ENCODE results near the gene CRACR2B. TPM values are rescaled to one million over a fixed set of nuclear protein-coding genes. Genes with fewer than 3 reads are reported as not detected.

Gene CRACR2B
- total RNA-seq, 1 donor from 2014 or later: 2.6 TPM

DNA sequence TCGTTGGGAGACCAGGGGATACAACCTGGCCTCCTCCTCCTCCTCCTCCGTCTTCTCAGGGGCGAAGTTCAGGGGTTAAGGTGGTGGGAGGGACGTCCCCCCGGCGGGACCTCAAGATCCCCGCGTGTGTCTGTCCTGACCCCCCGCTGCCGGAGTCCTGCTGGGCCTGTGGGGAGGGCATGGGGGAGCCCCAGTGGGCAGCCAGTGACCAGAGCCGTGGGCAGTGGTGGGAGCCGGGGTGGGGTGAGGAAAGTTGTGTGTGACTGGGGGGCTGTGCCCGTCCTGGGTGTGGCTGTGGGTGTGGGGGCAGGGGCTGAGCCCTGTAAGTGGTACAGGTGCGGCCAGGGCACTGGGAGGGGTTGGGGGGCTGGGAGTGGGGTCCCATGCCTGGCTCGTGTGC, 25.0 kb downstream of the CRACR2B start:
- Histone ChIP-seq H2AFZ (ENCODE audit: low read depth, low read length) (no peak overlapping the region), H4K20me1 (ENCODE audit: insufficient read depth, low read length) (peaks cover 90% of the 10 kb centered on the region), H3K4me2 (ENCODE audit: low read length) (no peak overlapping the region), H3K4me3 (ENCODE audit: insufficient read depth, low read depth, low read length) (no peak overlapping the region), H3K27me3 (ENCODE audit: insufficient read depth, low read length) (no peaks in the 10 kb centered on the region), H3K9me3 (ENCODE audit: insufficient read depth, low read depth, low read length) (no peaks in the 10 kb centered on the region), H3K36me3 (ENCODE audit: insufficient read depth, low read length) (no peaks in the 10 kb centered on the region), H3K79me2 (ENCODE audit: insufficient read depth, low read length) (peaks cover 6% of the 10 kb centered on the region), H3K9ac (ENCODE audit: low read length) (no peak overlapping the region), H3K4me1 (ENCODE audit: insufficient read depth, low read length) (peaks cover 9% of the 10 kb centered on the region), H3K27ac (ENCODE audit: low read depth, low read length) (no peak overlapping the region)
- FAIRE-seq (no peak), DNase-seq (ENCODE audit: low read depth) (no peak)
- no peaks in the 10 kb centered on the region for H3K27me3 Mint-ChIP-seq (ENCODE audit: low read depth, unreplicated experiment)
- no peaks in the 10 kb centered on the region for H3K9me3 Mint-ChIP-seq (ENCODE audit: unreplicated experiment)
- no peak overlapping the region for H3K4me3 Mint-ChIP-seq (ENCODE audit: unreplicated experiment)
- peaks cover 2% of the 10 kb centered on the region for H3K36me3 Mint-ChIP-seq (ENCODE audit: low read depth, unreplicated experiment)
- H3K4me1 Mint-ChIP-seq (ENCODE audit: low read depth, unreplicated experiment): peaks cover 1% of the 10 kb centered on the region
- TF ChIP-seq, protein P1, sequence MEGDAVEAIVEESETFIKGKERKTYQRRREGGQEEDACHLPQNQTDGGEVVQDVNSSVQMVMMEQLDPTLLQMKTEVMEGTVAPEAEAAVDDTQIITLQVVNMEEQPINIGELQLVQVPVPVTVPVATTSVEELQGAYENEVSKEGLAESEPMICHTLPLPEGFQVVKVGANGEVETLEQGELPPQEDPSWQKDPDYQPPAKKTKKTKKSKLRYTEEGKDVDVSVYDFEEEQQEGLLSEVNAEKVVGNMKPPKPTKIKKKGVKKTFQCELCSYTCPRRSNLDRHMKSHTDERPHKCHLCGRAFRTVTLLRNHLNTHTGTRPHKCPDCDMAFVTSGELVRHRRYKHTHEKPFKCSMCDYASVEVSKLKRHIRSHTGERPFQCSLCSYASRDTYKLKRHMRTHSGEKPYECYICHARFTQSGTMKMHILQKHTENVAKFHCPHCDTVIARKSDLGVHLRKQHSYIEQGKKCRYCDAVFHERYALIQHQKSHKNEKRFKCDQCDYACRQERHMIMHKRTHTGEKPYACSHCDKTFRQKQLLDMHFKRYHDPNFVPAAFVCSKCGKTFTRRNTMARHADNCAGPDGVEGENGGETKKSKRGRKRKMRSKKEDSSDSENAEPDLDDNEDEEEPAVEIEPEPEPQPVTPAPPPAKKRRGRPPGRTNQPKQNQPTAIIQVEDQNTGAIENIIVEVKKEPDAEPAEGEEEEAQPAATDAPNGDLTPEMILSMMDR (IDR thresholded peaks at IDR 0.05; ENCODE audit: insufficient read depth, low read depth, low read length): no peak
- TF ChIP-seq EZH2 (IDR thresholded peaks at IDR 0.05; ENCODE audit: insufficient read depth, low read length): no peak
- no peak overlapping the region for H3K27ac Mint-ChIP-seq (ENCODE audit: unreplicated experiment)

DNA sequence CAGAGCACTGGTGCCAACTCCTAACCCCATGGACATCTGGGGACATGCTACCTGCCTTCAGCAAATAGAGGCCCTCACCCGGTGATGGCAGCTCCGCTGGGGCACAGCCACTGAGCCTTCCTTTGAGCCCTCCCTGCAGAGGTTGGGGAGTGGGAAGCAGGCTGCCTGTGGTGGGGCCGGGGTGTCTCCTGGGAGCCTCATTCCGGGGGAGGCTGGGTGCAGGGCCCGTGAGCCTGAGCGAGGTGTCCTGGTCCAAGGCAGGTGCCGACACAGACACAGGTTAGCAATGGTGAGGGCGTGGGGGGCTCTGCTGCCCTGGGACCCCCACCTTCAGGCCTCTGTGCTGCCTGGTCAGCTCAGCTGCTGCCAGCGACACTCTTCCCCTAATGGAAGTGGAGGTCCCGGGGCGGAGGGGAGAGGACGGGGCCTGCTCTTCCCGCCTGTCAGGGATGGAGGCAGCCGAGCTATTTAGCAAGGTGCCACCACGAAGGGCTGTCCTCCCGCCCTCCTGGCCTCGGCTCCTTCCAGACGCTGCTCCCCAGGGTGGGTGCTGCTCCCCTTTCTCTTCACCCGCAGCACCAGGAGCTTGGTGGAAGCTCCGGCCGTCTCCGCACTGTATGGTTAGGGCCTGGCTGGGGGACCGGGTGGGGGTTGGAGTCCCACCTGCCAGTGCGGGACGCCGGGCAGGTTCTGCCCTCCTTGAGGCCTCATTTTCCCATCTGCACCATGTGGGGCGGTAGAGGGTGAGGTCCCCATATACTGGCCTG, 26.1 kb downstream of the CRACR2B start:
- H3K4me3 ChIP-seq (ENCODE audit: insufficient read depth, low read depth, low read length): no peak overlapping the region
- H3K9me3 ChIP-seq (ENCODE audit: insufficient read depth, low read depth, low read length): no peaks in the 10 kb centered on the region
- TF ChIP-seq, protein P1 (IDR thresholded peaks at IDR 0.05; ENCODE audit: insufficient read depth, low read depth, low read length): no peak
- TF ChIP-seq EZH2 (IDR thresholded peaks at IDR 0.05; ENCODE audit: insufficient read depth, low read length): no peak
- peaks cover 6% of the 10 kb centered on the region for H3K79me2 ChIP-seq (ENCODE audit: insufficient read depth, low read length)
- Mint-ChIP-seq H3K27me3 (ENCODE audit: low read depth, unreplicated experiment) (no peaks in the 10 kb centered on the region), H3K27ac (ENCODE audit: unreplicated experiment) (no peak overlapping the region), H3K4me3 (ENCODE audit: unreplicated experiment) (no peak overlapping the region), H3K9me3 (ENCODE audit: unreplicated experiment) (no peaks in the 10 kb centered on the region), H3K36me3 (ENCODE audit: low read depth, unreplicated experiment) (peaks cover 2% of the 10 kb centered on the region), H3K4me1 (ENCODE audit: low read depth, unreplicated experiment) (peaks cover 1% of the 10 kb centered on the region)
- no peak overlapping the region for H2AFZ ChIP-seq (ENCODE audit: low read depth, low read length)
- no peaks in the 10 kb centered on the region for H3K27me3 ChIP-seq (ENCODE audit: insufficient read depth, low read length)
- DNase-seq (ENCODE audit: low read depth): no peak
- no peak overlapping the region for H3K4me2 ChIP-seq (ENCODE audit: low read length)
- H3K9ac ChIP-seq (ENCODE audit: low read length): no peak overlapping the region
- no peaks in the 10 kb centered on the region for H3K36me3 ChIP-seq (ENCODE audit: insufficient read depth, low read length)
- no peak overlapping the region for H3K27ac ChIP-seq (ENCODE audit: low read depth, low read length)
- H3K4me1 ChIP-seq (ENCODE audit: insufficient read depth, low read length): peaks cover 5% of the 10 kb centered on the region
- no peak for FAIRE-seq
- peaks cover 86% of the 10 kb centered on the region for H4K20me1 ChIP-seq (ENCODE audit: insufficient read depth, low read length)
